GM19395 (cell line): ENCODE data around the gene CBX6.

Source experiments
- ATAC-seq: cut with Tn5 transposase; IDR thresholded peaks from one replicate; pipeline ENCODE4 v1.9.1; 2021; ENCODE audit warnings: mild to moderate bottlenecking, moderate library complexity; ENCODE audit not compliant: unreplicated experiment

Gene CBX6

GRCh38 chr22:38823076-38823475, 48.9 kb downstream of the CBX6 start:
- no peak for ATAC-seq

GRCh38 chr22:38820020-38820419, 52.0 kb downstream of the CBX6 start:
- no peak for ATAC-seq

- ATAC-seq, result no peak
These were observed 52.6 kb downstream of the CBX6 start for GRCh38 chr22:38819387-38819940.

- ATAC-seq, result no peak
These were observed 54.8 kb downstream of the CBX6 start for GRCh38 chr22:38817196-38817595.

- ATAC-seq, result no peak
These were observed 56.2 kb downstream of the CBX6 start for GRCh38 chr22:38815842-38816241.
